AG09319 (cell line): Measurements from ENCODE around the gene SLC35F6.
A peak's percentile ranks its signal among the peaks of the same experiment; 100 is the strongest.

Source experiments
- DNase-seq: peaks from one replicate; pipeline ENCODE4 v3.0.0-alpha.2; 2010; ENCODE audit warnings: low read depth; ENCODE audit errors: extremely low read depth
- CTCF ChIP-seq: IDR thresholded peaks from 2 replicates; pipeline ENCODE4 v1.5.1; 2011; ENCODE audit warnings: low read depth, mild to moderate bottlenecking, inconsistent platforms, low read length, moderate library complexity

The SLC35F6 gene

GRCh38 chr2:26739514-26739913 is 24.6 kb upstream of the SLC35F6 start:
- no peak for TF ChIP-seq CTCF

GRCh38 chr2:26740346-26740745 is 23.7 kb upstream of the SLC35F6 start:
- no peak for DNase-seq
- TF ChIP-seq CTCF, result no peak

More at GRCh38 chr2:26739514-26739913, 24.6 kb upstream of the SLC35F6 start:
- DNase-seq, result no peak

- no peak for TF ChIP-seq CTCF
- no peak for DNase-seq
These were observed 23.2 kb upstream of the SLC35F6 start for GRCh38 chr2:26740890-26741302.

GRCh38 chr2:26742048-26742770 is 21.9 kb upstream of the SLC35F6 start:
- DNase-seq, result no peak
- no peak for TF ChIP-seq CTCF

GRCh38 chr2:26743852-26744251 is 20.2 kb upstream of the SLC35F6 start:
- TF ChIP-seq CTCF, result no peak
- DNase-seq, result no peak

- TF ChIP-seq CTCF, result no peak
- DNase-seq, result no peak
These were observed 19.1 kb upstream of the SLC35F6 start for GRCh38 chr2:26744953-26745352.

- peak; percentile 58 for DNase-seq
- peak; percentile 98 for TF ChIP-seq CTCF
These were observed 18.3 kb upstream of the SLC35F6 start for GRCh38 chr2:26745609-26746327.
